ENCODE results near the gene WBP1. TPM values are rescaled to one million over a fixed set of nuclear protein-coding genes. Genes with fewer than 3 reads are reported as not detected.

Gene WBP1
- total and polyA plus RNA-seq, 2 donors (not counting 3 experiments of a cell fraction or from before 2014, with no cell fraction given): 50.5 to 209 TPM

GRCh38 chr2:74481961-74482800 is 23.9 kb downstream of the WBP1 start:
- H3K27ac ChIP-seq (ENCODE audit: insufficient read depth, low read depth, low read length): peak overlapping the region; percentile 36
- H3K4me3 ChIP-seq (replicated peaks in 1 of 3; ENCODE audit: insufficient read depth in 1 of 3, low read depth in 1 of 3, low read length in 3 of 3): peak overlapping the region; percentile 6 to 79 (median 66)
- no peak for TF ChIP-seq JUN (IDR thresholded peaks at IDR 0.05; ENCODE audit: borderline replicate concordance, insufficient read depth, insufficient read length, low read depth)
- TF ChIP-seq POLR2AphosphoS5 (IDR thresholded peaks at IDR 0.05; ENCODE audit: insufficient read depth, low read depth, low read length): no peak
- TF ChIP-seq POLR2A (IDR thresholded peaks at IDR 0.05; ENCODE audit: low read depth, low read length): no peak
- TF ChIP-seq FOS (IDR thresholded peaks at IDR 0.05; ENCODE audit: borderline replicate concordance, insufficient read depth, low read length): no peak
- TF ChIP-seq MYC (IDR thresholded peaks at IDR 0.05; ENCODE audit: low read depth, low read length): no peak
- TF ChIP-seq GATA2 (IDR thresholded peaks at IDR 0.05; ENCODE audit: insufficient read depth, insufficient read length, low read depth, low read length): no peak
- TF ChIP-seq EZH2 (IDR thresholded peaks at IDR 0.05; ENCODE audit: borderline replicate concordance, low read depth, low read length, severe bottlenecking): no peak
- TF ChIP-seq, protein P1, sequence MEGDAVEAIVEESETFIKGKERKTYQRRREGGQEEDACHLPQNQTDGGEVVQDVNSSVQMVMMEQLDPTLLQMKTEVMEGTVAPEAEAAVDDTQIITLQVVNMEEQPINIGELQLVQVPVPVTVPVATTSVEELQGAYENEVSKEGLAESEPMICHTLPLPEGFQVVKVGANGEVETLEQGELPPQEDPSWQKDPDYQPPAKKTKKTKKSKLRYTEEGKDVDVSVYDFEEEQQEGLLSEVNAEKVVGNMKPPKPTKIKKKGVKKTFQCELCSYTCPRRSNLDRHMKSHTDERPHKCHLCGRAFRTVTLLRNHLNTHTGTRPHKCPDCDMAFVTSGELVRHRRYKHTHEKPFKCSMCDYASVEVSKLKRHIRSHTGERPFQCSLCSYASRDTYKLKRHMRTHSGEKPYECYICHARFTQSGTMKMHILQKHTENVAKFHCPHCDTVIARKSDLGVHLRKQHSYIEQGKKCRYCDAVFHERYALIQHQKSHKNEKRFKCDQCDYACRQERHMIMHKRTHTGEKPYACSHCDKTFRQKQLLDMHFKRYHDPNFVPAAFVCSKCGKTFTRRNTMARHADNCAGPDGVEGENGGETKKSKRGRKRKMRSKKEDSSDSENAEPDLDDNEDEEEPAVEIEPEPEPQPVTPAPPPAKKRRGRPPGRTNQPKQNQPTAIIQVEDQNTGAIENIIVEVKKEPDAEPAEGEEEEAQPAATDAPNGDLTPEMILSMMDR (IDR thresholded peaks at IDR 0.05; ENCODE audit: extremely low read depth in 1 of 2, insufficient read depth in 1 of 2, low read depth in 1 of 2, low read length in 2 of 2): no peak
- CTCF ChIA-PET: interaction anchor here (0.8 to 5.6 kb wide), 21 partner anchors 10 to 232 kb away, joined by 3 to 82 read pairs (median 5); partner anchors contain the start of genes AUP1, DQX1, HTRA2 and INO80B
- peak overlapping the region; percentile 81 for H2AFZ ChIP-seq (ENCODE audit: low read depth, low read length)
- peaks cover 16% of the 10 kb centered on the region for H3K79me2 ChIP-seq (ENCODE audit: control insufficient read depth, insufficient read depth, low read length)
- H3K4me2 ChIP-seq (ENCODE audit: insufficient read depth, low read length): peak overlapping the region; percentile 68
- H3K4me1 ChIP-seq (ENCODE audit: control insufficient read depth, extremely low read depth, insufficient read depth, low read length): peaks cover 13% of the 10 kb centered on the region
- H3K9ac ChIP-seq (replicated peaks; ENCODE audit: extremely low read depth, insufficient read depth, low read length): peak overlapping the region; percentile 68
- intact Hi-C loops (cut with micrococcal nuclease): loop anchor here (1.0 kb wide), 3 partner anchors 10 to 67 kb away; partner anchors contain the start of genes MRPL53 and WBP1
- H3K27me3 ChIP-seq (ENCODE audit: control insufficient read depth in 2 of 2, insufficient read depth in 2 of 2, low read length in 2 of 2): no peaks in the 10 kb centered on the region
- BruUV-seq (replicated peaks): no TSS peak
- FAIRE-seq (peak; percentile 50), DNase-seq (ENCODE audit: low read depth, low spot score) (no peak)
- dilution Hi-C loops (cut with MboI; ENCODE audit: extremely low pct_ligation_motif_present, low sequenced_read_pairs): no loop called here
- no peaks in the 10 kb centered on the region for H3K9me1 ChIP-seq (replicated peaks; ENCODE audit: control insufficient read depth, extremely low read depth, insufficient read depth, low read length)
- no peaks in the 10 kb centered on the region for H3K9me3 ChIP-seq (replicated peaks; ENCODE audit: control insufficient read depth, insufficient read depth, low read length)
- H4K20me1 ChIP-seq (replicated peaks; ENCODE audit: control insufficient read depth, extremely low read depth, insufficient read depth, low read length): no peaks in the 10 kb centered on the region
- POLR2A ChIA-PET: interaction anchor here (0.6 kb wide), 1 partner anchor 706 kb away, joined by 19 read pairs; no protein-coding TSS in a partner anchor
- H3K36me3 ChIP-seq (ENCODE audit: control insufficient read depth in 2 of 2, extremely low read depth in 1 of 2, insufficient read depth in 2 of 2, low read length in 2 of 2): peaks cover 0 to 3% of the 10 kb centered on the region in 2 experiments

Measured in endothelial cell of umbilical vein (primary cell).